Measurements from ENCODE around the gene SFT2D3.

- TF ChIP-seq SMC3 (IDR thresholded peaks at IDR 0.05; ENCODE audit: low read length) (no peak), RBAK (CRISPR knock-in tag; IDR thresholded peaks at IDR 0.05) (no peak), ZNF260 (CRISPR knock-in tag; IDR thresholded peaks at IDR 0.05; ENCODE audit: borderline replicate concordance, low read depth) (no peak), AKNA (CRISPR knock-in tag; IDR thresholded peaks at IDR 0.05; ENCODE audit: borderline replicate concordance) (no peak), SMAD1 (CRISPR knock-in tag; IDR thresholded peaks at IDR 0.05; ENCODE audit: borderline replicate concordance, low read depth) (no peak), EZH2 (conservative IDR thresholded peaks at IDR 0.05; ENCODE audit: low read depth, low read length) (no peak), ZSCAN21 (CRISPR knock-in tag; IDR thresholded peaks at IDR 0.05; ENCODE audit: borderline replicate concordance) (no peak)
- TF ChIP-seq, protein P1, sequence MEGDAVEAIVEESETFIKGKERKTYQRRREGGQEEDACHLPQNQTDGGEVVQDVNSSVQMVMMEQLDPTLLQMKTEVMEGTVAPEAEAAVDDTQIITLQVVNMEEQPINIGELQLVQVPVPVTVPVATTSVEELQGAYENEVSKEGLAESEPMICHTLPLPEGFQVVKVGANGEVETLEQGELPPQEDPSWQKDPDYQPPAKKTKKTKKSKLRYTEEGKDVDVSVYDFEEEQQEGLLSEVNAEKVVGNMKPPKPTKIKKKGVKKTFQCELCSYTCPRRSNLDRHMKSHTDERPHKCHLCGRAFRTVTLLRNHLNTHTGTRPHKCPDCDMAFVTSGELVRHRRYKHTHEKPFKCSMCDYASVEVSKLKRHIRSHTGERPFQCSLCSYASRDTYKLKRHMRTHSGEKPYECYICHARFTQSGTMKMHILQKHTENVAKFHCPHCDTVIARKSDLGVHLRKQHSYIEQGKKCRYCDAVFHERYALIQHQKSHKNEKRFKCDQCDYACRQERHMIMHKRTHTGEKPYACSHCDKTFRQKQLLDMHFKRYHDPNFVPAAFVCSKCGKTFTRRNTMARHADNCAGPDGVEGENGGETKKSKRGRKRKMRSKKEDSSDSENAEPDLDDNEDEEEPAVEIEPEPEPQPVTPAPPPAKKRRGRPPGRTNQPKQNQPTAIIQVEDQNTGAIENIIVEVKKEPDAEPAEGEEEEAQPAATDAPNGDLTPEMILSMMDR (CRISPR knock-in tag; IDR thresholded peaks at IDR 0.05), result no peak
Measured at GRCh38 chr2:127664895-127665225, 36.4 kb upstream of the SFT2D3 start.

Data from HepG2 (cell line).